Smooth muscle cell (in vitro differentiated cells): ENCODE measurements around the gene NUB1. TPM values are rescaled to one million over a fixed set of nuclear protein-coding genes. Genes with fewer than 3 reads are reported as not detected.

ENCODE experiments used
- DNase-seq: peaks from one replicate; lab custom pipeline; 2025; ENCODE audit not compliant: unreplicated experiment; lab: John Stamatoyannopoulos, UW
- H2AFZ ChIP-seq: fragments of 200-600 bp; sonication (generic); 2 replicates; pipeline ENCODE4 v1.6.0; 2016; ENCODE audit warnings: antibody characterized with exemption, low read depth, mild to moderate bottlenecking
- H3F3A ChIP-seq: fragments of 200-600 bp; sonication (generic); 2 replicates; pipeline ENCODE4 v1.6.0; 2017; ENCODE audit warnings: antibody characterized with exemption, low read depth
- H3K27ac ChIP-seq: fragments of 200-600 bp; sonication (generic); 2 replicates; pipeline ENCODE4 v1.5.1; 2016; ENCODE audit warnings: low read depth, mild to moderate bottlenecking
- H3K27me3 ChIP-seq: fragments of 200-600 bp; sonication (generic); 2 replicates; pipeline ENCODE4 v1.6.1; 2016; ENCODE audit warnings: low read depth, mild to moderate bottlenecking
- H3K36me3 ChIP-seq: fragments of 200-600 bp; sonication (generic); 2 replicates; pipeline ENCODE4 v1.5.1; 2016; ENCODE audit warnings: low read depth
- H3K4me1 ChIP-seq: fragments of 200-600 bp; sonication (generic); 2 replicates; pipeline ENCODE4 v1.5.1; 2016; ENCODE audit warnings: low read depth
- H3K4me2 ChIP-seq: fragments of 200-600 bp; sonication (generic); 2 replicates; pipeline ENCODE4 v1.6.0; 2016; ENCODE audit warnings: mild to moderate bottlenecking
- H3K4me3 ChIP-seq: fragments of 200-600 bp; sonication (generic); 2 replicates; pipeline ENCODE4 v1.5.1; 2016; ENCODE audit warnings: mild to moderate bottlenecking
- H3K79me2 ChIP-seq: fragments of 200-600 bp; sonication (generic); 2 replicates; pipeline ENCODE4 v1.6.0; 2016; ENCODE audit warnings: low read depth, mild to moderate bottlenecking
- H3K9ac ChIP-seq: fragments of 200-600 bp; sonication (generic); 2 replicates; pipeline ENCODE4 v1.6.0; 2016; ENCODE audit warnings: low read depth
- H3K9me3 ChIP-seq: fragments of 200-600 bp; sonication (generic); replicated peaks from 2 replicates; pipeline ENCODE4 v1.5.1; 2016; ENCODE audit warnings: low read depth
- H4K20me1 ChIP-seq: fragments of 200-600 bp; sonication (generic); 2 replicates; pipeline ENCODE4 v1.6.0; 2016; ENCODE audit warnings: low read depth
- CTCF ChIP-seq: fragments of 200-600 bp; sonication (generic); IDR thresholded peaks from 2 replicates; pipeline ENCODE4 v1.5.1; 2017; ENCODE audit warnings: borderline replicate concordance, mild to moderate bottlenecking, antibody characterized with exemption; ENCODE audit not compliant: insufficient read depth, poor library complexity, severe bottlenecking
- WGBS: methylation state at CpG from one replicate; pipeline ENCODE4 v1.1.7; 2016; ENCODE audit warnings: low lambda C conversion rate; 5-methylcytosine and 5-hydroxymethylcytosine counted together
- polyA plus RNA-seq: library from polyadenylated mRNA; unstranded; fragments of >200 nt; fragmentation: Nextera tagmentation; extraction: Ambion mirVana; gene quantifications from 2 replicates; pipeline ENCODE4 v1.2.1, GENCODE V29; 2016
- total RNA-seq: library from RNA; depleted of rRNA; stranded (reverse); fragments of >200 nt; gene quantifications from 2 replicates; pipeline ENCODE4 v1.2.3, GENCODE V29; 2014

The NUB1 gene
- total and polyA plus RNA-seq, 2 experiments from 2014 or later, result 28.5 to 36.9 TPM

- Histone ChIP-seq H3K79me2 (no peaks in the 10 kb centered on the region), H3K4me1 (peaks cover 8% of the 10 kb centered on the region), H3K9ac (no peak overlapping the region), H2AFZ (no peak overlapping the region), H3K9me3 (no peaks in the 10 kb centered on the region), H3K27me3 (peaks cover 26% of the 10 kb centered on the region), H3F3A (no peaks in the 10 kb centered on the region), H3K4me2 (no peak overlapping the region), H3K27ac (no peak overlapping the region), H3K36me3 (no peaks in the 10 kb centered on the region), H4K20me1 (no peaks in the 10 kb centered on the region), H3K4me3 (no peak overlapping the region)
- no peak for DNase-seq
- no peak for TF ChIP-seq CTCF
- WGBS, result 88% methylated on average over 16 of the region's 16 CpGs
Measured at GRCh38 chr7:151386301-151387160, 44.9 kb downstream of the NUB1 start.

- Histone ChIP-seq H3K4me3 (no peak overlapping the region), H2AFZ (no peak overlapping the region), H3K9me3 (no peaks in the 10 kb centered on the region), H3K79me2 (no peaks in the 10 kb centered on the region), H4K20me1 (no peaks in the 10 kb centered on the region), H3K4me1 (peaks cover under 1% of the 10 kb centered on the region), H3K27ac (no peak overlapping the region), H3K4me2 (no peak overlapping the region), H3K9ac (no peak overlapping the region), H3F3A (no peaks in the 10 kb centered on the region), H3K27me3 (peaks cover 18% of the 10 kb centered on the region), H3K36me3 (no peaks in the 10 kb centered on the region)
- DNase-seq, result no peak
- 93% methylated on average over 24 of the region's 24 CpGs for WGBS
- no peak for TF ChIP-seq CTCF
Measured at GRCh38 chr7:151387161-151388006, 45.8 kb downstream of the NUB1 start.

GRCh38 chr7:151388007-151388297 lies 46.3 kb downstream of the NUB1 start:
- Histone ChIP-seq H3K4me3 (no peak overlapping the region), H3K9me3 (no peaks in the 10 kb centered on the region), H3K27ac (no peak overlapping the region), H3F3A (no peaks in the 10 kb centered on the region), H3K4me1 (no peaks in the 10 kb centered on the region), H4K20me1 (no peaks in the 10 kb centered on the region), H3K4me2 (no peak overlapping the region), H3K9ac (no peak overlapping the region), H2AFZ (no peak overlapping the region), H3K79me2 (no peaks in the 10 kb centered on the region), H3K36me3 (no peaks in the 10 kb centered on the region), H3K27me3 (peaks cover 12% of the 10 kb centered on the region)
- WGBS, result 96% methylated on average over 8 of the region's 8 CpGs
- no peak for DNase-seq
- TF ChIP-seq CTCF, result no peak
